HG03159 (cell line): Measurements from ENCODE around the gene PTPN14.

Source experiments
- ATAC-seq: cut with Tn5 transposase; IDR thresholded peaks from one replicate; pipeline ENCODE4 v1.9.1; 2021; ENCODE audit warnings: mild to moderate bottlenecking, moderate library complexity; ENCODE audit not compliant: unreplicated experiment

The PTPN14 gene

DNA sequence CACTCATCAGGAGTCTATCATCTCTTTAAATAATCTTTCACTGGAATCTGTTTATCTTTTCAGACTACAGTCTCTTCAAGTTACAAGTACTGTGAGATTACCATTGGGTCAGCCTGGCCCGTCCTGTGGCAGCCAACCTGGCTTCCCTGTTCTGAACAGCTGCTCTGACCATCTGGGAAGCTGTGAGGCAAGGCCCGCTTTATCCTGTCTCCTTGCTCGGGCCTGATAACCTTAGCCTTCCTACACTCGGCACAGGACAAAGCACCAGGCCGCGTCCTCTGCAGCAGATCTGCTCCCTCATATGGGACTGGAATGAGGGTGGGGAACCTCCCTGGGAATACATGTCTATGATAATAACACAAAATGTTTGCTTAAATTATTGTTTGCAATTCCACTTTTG, 113.3 kb downstream of the PTPN14 start:
- ATAC-seq: no peak

DNA sequence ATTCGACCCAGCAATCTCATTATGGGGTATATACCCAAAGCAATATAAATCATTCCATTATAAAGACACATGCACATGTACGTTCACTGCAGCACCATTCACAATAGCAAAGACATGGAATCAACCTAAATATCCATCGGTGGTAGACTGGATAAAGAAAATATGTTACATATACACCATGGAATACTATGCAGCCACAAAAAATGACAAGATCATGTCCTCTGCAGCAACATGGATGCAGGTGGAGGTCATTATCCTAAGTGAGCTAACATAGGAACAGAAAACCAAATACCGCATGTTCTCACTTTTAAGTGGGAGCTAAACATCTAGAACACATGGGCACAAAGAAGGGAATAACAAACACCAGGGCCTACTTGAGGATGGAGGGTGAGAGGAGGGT, 115.5 kb downstream of the PTPN14 start:
- no peak for ATAC-seq

DNA sequence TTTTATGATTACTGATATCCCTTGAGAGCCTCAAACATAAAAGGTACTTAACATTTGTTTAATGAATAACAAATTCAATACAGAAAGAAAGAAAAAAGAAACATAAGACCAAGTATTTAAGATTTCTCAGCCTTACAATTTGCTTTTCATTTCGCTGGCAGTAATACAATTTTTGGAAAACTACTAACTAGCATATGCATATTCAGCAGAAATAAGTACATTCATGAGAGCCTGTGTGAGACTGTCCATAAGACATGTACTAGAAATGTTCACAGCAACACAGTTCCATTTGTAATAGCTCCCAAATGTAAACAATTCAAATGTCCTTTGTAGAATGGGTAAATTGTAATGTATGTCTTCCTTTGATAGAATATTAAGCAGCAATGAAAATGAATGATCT, 119.2 kb downstream of the PTPN14 start:
- no peak for ATAC-seq

DNA sequence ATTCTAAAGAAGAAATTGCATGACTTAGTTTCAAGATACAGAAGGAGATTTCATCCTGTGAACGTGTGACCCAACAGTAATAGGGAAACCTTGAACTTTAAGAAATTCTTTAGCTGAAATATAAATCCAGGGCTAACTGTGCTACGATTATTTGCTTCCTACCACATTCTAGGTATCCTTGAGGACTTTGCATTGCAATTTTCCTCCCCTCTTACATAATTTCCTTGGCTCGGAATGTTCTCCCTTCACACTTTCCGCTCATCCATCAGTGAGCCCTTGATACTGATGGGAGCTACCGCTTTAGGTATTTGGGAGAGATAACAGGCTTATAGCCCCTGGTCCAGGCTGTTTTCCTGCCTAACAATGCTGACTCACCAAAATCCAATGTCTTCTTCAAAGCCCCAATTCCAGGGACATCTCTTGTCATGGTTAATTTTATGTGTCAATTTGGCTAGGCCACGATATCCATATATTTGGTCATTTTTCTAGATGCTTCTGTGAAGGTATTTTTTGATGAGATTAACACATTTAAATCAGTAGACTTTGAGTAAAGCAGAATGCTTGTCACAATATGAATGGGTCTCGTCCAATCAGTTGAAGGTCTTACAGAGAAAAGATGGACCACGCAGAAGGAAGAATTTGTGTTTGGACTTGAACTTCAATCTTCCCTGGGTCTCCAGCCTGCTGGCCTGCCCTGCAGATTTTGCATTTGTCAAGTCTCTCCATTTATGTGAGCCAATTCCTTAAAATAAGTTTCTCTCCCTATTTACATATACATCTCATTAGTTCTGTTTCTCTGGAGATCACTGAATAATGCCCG, 121.2 kb downstream of the PTPN14 start:
- no peak for ATAC-seq

DNA sequence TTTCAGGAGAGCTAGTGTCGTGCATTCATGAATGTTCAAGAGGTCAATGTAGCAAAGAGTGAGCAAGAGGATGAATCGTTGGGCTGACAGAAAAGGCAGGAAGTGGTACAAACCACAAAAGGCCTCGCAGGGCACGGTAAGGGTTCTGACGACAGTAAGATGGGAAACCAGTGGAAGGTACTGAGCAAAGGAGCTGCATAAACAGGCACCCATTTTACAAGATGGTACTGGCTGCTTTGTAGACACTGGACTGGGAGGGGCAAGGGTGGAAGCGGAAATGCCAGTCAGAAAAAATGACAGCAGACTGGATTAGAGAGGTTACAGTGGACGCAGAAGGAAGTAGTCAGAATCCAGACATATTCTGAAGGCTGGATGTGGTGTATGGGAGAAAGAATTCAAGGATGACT, 123.5 kb downstream of the PTPN14 start:
- ATAC-seq: peak; percentile 91

DNA sequence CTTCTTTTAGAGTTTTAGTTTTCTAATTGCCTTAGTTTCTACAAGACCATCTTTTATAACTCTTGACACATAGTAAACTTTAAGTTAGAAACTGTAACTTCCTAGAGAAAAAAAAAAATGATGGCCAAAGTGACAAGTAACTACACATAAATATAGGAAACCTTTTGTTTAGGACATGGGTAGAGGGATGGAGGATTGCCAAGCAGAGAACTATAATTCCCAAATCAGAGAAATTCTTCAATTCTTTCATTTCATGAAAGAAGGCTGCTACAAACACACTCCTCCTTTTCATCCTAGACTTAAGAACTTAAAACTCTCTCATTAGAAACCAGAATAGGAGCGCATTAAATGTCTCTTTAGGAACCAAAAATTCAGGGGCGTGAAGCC, 125.0 kb downstream of the PTPN14 start:
- no peak for ATAC-seq

DNA sequence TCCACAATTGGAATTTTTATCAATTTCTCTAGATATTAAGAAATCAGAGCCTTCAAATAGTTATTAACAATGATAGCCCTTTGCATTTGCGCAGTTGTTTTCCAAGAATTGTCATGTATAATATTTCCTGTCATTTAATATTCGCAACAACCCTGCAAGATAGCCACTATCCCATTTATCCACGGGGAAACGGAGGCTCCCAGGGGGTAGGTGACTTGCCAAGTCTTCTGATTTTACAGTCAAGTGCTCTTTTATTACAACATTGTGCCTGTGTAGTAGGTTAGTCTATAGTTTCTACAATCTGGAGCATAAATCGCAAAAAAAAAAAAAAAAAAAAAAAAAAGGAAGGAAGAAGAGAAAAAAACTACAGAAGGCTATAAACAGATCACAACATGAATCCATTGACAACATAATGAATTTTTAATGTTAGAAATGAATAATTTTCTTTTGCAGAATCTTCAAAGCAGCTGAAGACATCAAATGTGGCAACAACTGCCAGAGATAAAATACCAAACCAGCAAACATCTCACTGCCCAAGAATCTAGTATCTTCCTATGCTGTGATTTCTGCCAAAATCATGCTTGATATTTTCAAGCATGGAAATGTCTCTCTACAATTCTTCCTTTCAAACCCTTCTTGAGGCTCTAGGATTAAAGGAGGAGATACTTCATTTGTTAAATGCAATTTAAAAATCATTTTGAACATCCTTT, 125.5 kb downstream of the PTPN14 start:
- no peak for ATAC-seq

DNA sequence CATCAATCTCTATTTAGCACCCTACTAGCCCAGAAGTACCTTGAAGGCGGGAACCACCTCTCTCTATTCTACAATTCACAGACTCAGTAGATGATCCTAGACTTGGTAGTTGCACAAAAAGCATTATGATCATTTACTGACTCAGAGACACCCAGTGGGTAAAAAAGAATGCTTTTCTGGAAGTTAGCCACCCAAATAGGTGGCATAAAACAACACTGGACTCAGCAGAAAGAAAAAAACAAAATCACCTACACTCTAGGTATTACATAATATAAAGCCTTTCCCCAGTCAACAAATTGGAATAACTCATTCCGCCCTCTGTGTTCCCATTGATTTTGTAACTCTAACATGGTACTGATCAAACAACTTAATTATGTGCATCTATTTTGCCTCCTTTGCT, 126.3 kb downstream of the PTPN14 start:
- no peak for ATAC-seq

DNA sequence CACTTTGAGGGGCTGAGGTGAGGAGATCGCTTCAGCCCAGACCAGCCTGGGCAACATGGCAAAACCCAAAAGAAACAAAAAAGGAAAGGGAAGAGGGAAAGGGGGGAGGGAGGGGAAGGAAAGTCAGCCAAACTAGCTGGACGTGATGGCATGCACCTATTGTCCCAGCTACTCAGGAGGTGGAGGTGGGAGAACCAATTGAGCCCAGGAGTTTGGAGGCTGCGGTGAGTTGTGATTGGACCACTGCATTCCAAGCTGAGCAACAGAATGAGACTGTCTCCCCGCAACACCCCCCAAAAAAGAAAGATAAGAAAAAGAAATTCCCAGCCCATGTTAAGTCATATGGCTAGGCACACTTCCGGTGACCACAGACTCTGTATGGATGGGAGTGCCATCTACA, 128.4 kb downstream of the PTPN14 start:
- ATAC-seq: no peak

DNA sequence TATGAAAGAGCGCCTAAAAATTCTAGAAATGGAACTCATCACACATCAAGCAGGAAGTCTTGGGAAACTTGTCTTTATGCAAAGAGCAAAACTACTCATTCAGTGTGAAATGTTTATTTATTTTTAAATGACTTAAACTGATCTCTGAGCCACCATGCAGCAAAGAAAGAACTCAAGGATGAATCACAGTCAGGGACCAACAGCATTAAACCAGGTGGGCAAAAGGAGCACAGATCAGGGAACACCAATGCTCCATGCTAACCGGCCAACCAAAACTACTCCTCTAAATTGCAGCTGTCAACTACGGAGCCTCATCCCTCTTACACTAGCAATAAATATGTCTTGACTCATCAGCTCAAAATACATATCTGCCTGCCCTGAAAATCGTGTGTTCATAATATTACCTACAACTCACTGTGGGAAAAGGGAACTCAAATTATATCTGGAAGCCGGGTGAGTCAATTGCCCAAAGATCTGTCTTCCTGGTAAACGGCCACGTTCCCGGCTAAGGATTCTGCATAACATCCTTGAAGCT, 129.2 kb downstream of the PTPN14 start:
- ATAC-seq: no peak

DNA sequence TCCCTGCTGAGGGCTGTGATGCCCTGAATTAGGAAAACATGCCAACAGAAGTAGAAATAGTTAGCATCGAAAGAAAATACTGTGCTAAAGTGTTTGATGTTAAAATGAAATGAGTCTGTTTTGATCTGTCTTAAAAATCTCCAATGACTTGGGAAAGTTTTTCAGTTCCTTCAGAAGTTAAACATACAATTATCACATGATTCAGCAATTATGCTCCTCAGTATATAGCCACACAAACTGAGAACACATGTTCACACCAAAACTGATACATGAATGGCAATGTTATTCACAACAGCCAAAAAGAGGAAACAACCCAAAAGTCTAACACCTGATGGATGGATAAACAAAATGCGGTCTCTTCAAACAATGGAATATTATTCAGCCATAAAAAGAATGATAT, 130.6 kb downstream of the PTPN14 start:
- no peak for ATAC-seq

DNA sequence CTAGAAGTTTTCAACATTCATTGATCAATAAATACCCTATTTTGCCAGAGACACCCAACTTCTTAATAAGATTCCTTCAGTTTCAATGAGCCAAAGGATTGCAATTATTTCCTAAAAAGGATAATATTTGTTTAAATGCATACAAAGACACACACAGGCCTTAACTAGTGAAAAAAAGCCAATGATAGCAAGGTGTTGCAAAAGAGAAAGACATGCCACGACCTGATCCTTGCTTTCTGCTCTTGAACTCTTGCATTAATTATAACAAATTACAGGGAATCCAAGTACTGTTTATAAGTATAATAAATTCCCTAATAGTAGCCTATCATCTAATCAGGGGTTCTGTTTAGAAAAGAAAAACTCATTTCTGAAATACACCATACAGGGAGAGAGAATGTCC, 131.1 kb downstream of the PTPN14 start:
- ATAC-seq: no peak

DNA sequence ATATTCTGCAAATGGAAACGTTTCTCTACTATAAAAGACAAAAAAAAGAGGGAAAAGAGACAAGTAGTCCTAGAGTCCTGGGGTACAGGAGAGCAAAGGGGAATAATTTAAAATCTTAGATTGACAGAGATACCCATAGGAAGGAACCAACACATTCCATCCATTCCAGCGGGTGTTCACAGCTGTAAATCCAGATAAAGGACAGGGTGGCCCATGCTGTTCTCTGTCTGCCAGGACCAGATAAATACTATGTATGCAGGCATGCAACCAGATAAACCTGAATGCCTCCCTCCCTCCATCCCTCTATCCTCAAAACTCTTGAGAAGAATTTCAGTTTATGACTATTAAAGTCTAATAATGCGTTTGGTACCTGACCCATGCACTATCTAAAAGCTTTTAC, 131.8 kb downstream of the PTPN14 start:
- ATAC-seq: no peak

DNA sequence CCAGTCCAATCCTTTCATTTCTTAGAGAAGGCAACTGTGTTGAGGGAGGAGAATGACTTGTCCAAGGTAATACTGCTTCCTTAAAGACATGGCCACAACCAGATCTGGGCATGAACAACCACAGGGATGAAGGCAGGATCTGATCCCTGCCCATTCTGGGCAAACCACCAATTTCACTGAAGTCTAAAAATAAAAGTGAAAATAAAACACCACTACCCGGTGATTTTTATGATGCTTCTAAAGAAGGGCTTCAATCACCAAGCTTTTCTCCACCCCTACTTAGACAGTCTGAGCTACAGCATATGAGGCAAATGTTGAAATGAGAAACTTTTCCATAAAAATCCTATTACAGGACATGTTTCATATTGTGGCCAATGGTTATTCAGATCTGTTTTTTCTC, 133.0 kb downstream of the PTPN14 start:
- ATAC-seq: no peak

DNA sequence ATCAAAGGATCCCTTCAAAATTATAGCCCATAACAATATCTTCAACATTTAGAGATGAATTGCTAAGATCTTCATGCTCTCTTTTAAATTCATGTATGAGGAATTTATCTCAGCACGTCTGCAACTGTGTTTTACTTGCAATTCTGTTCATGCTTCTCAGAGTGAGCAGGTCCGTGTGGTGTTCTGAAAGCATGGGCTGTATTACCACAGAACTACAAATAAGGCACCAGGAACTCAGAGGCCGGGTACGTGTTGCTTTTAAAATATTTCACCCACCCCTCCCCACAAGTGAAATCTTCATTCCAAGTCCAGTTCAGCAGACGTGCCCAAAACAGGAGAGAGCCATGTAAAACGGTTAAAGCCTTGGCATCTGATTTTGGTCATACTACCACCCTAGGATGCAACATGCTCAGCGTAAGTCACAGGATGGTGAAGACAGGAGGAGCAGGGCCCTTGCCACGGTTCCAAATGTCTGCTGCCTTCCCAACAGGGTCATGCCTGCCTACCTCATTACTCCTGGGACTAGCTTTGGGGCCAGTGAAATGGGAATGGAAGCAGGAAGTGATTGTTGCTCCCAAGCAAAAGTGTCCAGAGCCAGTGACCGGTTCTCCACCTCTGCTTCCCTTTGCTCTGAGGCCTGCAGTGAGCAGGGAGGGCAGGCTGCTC, 133.7 kb downstream of the PTPN14 start:
- no peak for ATAC-seq

DNA sequence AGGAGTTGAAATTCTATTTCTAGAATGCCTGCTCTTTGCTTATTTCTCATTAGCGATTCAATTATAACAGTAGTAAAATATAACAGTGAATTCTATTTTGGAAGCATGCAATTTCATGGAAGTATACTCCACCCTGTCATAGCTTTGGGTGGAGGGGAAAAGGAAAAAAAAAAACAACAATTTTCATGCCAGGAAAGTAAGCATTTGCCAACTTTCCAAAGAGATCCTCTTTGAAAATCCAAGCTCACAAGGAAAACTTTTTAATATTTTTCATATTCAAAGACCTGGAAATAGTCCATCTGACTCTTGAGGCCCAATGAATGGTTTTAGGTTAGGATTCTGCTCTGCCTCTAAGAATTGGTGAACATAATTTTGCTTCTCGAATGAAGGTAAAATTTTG, 134.5 kb downstream of the PTPN14 start:
- ATAC-seq: no peak

DNA sequence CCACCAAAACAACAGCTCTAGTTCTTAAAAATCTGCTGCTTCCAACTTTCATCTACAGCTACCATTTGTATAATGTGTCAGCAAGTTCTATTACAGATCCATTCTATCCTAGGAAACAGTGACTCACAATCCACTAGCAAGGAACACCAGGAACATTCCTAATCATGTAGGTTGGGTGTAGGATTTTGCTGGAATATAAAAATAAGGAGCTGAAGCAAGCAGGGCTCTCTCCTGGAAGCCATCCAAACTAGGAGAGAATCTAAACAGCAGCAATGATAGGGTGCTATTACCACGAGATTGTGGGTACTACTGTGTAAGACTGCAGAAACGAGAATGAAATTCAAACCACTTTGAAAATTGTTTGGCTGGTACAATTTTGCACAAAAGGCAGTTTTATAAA, 135.0 kb downstream of the PTPN14 start:
- no peak for ATAC-seq

DNA sequence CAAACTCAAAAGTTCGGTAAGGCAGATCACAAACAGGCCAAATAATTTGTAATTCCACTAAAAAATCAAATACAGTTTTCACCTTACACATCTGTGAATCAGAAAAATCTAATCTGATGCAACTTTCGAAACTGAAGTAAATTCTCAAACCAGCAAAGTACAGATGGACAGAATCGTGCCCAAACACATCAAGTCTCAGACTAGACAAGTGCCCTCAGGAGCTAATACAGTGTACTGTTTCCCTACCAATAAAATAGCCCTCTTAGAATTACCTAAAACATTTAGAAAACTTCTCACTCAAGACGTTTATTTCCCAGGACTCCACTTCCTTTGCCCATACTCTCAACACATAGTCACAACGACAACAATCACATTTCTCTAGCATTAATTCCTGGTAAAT, 136.3 kb downstream of the PTPN14 start:
- no peak for ATAC-seq

DNA sequence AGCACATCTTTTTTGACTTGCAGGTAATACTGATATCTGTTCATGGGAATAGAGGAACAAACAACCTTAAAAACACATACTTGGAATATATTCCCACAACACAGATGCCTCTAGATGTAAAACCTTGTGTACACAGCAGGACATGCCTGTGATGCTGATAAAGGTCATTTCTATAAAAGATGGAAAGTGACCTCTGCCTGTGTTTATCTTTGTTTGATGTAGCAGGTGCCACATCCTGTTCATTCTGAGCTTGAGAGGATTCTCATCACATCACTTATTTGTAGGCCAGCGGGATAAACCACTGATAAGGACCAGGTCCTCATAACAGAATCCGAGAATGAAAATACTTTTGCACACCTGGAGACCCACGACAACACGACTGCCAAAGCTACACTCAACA, 136.7 kb downstream of the PTPN14 start:
- no peak for ATAC-seq

DNA sequence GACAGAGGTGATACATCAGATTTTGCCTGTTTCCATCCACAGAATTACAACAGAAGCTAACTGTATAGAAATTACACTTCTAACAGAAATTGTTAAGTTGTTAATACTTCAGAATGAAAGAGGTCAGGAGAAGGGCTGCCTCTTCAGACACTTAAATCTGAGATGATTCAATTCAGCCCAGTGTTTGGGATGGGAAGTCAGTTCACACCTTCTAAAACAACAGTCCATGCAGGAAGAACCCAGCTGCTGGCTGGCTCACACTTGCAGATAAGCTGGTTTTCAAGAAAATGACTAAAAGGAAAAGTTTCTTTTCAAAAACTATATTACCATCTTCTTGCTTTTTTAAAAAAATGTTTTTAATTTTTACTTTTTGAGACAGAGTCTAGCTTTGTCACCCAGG, 138.1 kb downstream of the PTPN14 start:
- ATAC-seq: no peak

DNA sequence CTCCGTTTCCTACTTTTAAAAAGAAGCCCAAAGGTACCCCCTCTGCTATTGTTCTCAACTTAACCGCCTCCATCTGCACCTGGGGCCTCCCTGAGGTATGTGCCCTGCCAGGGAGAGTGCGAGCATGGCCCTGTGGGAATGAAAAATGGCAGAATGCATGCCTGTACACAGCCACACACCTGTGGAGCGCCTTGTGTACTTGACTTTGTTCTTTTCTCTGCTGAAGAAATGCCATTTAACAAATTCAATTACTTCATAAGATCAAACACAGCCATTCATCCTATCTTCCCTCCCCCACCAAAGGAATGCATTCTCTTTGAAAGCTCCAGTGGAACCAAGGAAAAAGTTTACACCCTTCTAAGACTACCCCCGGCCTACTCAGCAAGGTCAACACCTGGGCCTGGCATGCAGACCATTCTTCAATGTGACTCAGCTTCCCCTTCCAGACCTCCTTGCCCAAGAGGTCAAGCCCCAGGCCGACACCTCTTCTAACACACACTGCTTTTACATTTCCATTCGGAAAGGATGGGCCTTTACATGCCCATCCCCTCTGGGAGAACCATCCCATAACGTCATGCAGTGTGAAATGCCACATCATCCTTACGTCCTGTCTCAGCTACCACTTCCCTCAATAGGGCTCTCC, 146.7 kb downstream of the PTPN14 start:
- peak; percentile 34 for ATAC-seq
